ENCODE data around the gene STK38L. TPM values are rescaled to one million over a fixed set of nuclear protein-coding genes. Genes with fewer than 3 reads are reported as not detected.

Gene STK38L
- total and polyA plus RNA-seq, 2 of the 4 experiments (the other 2 are of a cell fraction), result 5.1 to 7.2 TPM

- H3K9ac ChIP-seq (ENCODE audit: low read depth, low read length), result no peak overlapping the region
- no TSS peak for BruUV-seq (replicated peaks)
- H3K27me3 ChIP-seq (ENCODE audit: control insufficient read depth, insufficient read depth, low read length), result no peaks in the 10 kb centered on the region
- H2AFZ ChIP-seq (replicated peaks; ENCODE audit: low read length, poor library complexity), result no peak overlapping the region
- no peak overlapping the region for H3K4me3 ChIP-seq (ENCODE audit: insufficient read depth, low read depth, low read length)
- H3K4ac ChIP-seq (ENCODE audit: low read depth, low read length), result no peak overlapping the region
- dilution Hi-C loops (cut with HindIII; ENCODE audit: low sequenced_read_pairs, unreplicated experiment), result no loop called here
- CTCF ChIA-PET, result no interaction called here
- H3K4me2 ChIP-seq (ENCODE audit: low read depth, low read length), result no peak overlapping the region
- no peak overlapping the region for H4K8ac ChIP-seq (ENCODE audit: low read depth in 2 of 2, low read length in 2 of 2)
- 100% methylated on average over 1 of the region's 2 CpGs; no CpG with 5 or more reads in 1 of the 2 experiments for WGBS, 2 experiments (ENCODE audit: extremely low coverage in 2 of 2, insufficient read length in 1 of 2)
- ATAC-seq (ENCODE audit: low read depth) (no peak), DNase-seq (peak; percentile 31)
- H3K9me1 ChIP-seq (ENCODE audit: insufficient read depth, low read length), result peaks cover 6% of the 10 kb centered on the region; the same call in 1 of the 2 replicates
- H2BK15ac ChIP-seq (ENCODE audit: low read depth, low read length), result no peak overlapping the region
- H3K23ac ChIP-seq (ENCODE audit: low read depth, low read length), result 0 out of 2 replicates have a peak overlapping the region, but pooled peaks have one; percentile 38
- peak overlapping the region; percentile 72; the same call in 1 of the 2 replicates for H3K14ac ChIP-seq (replicated peaks; ENCODE audit: low read depth, low read length)
- in situ Hi-C loops (cut with MboI; ENCODE audit: low sequenced_read_pairs), result no loop called here
- H2BK5ac ChIP-seq (ENCODE audit: low read depth, low read length, poor library complexity, severe bottlenecking), result no peak overlapping the region
- no peak overlapping the region for H2AK9ac ChIP-seq (replicated peaks; ENCODE audit: low read depth, low read length, poor library complexity)
- H3K56ac ChIP-seq (ENCODE audit: extremely low read depth, insufficient read depth, low read length), result no peak overlapping the region
- H3K79me1 ChIP-seq (ENCODE audit: low read depth in 1 of 2, low read length in 2 of 2), result peaks cover 16 to 52% of the 10 kb centered on the region in 2 experiments
- H3K4me1 ChIP-seq (ENCODE audit: control insufficient read depth, insufficient read depth, low read length), result peaks cover 10% of the 10 kb centered on the region
- no peak overlapping the region for H3K27ac ChIP-seq (ENCODE audit: insufficient read depth, low read length)
- no peak overlapping the region for H4K5ac ChIP-seq (ENCODE audit: low read depth, low read length)
- intact Hi-C loops (cut with micrococcal nuclease), result no loop called here
- no peaks in the 10 kb centered on the region; the same call in 1 of the 2 replicates for H4K20me1 ChIP-seq (ENCODE audit: insufficient read depth, low read length)
- TF ChIP-seq RAD21 (IDR thresholded peaks at IDR 0.05; ENCODE audit: low read length) (no peak), CHD1 (IDR thresholded peaks at IDR 0.05; ENCODE audit: low read depth, low read length) (no peak), MAZ (IDR thresholded peaks at IDR 0.05; ENCODE audit: borderline replicate concordance, low read depth, low read length) (no peak)
- POLR2A ChIA-PET (ENCODE audit: unreplicated experiment), result no interaction called here
- H3K18ac ChIP-seq (ENCODE audit: low read depth, low read length), result no peak overlapping the region
- H3K9me3 ChIP-seq (ENCODE audit: control insufficient read depth, insufficient read depth, low read length), result no peaks in the 10 kb centered on the region
- H2BK120ac ChIP-seq (ENCODE audit: low read depth, low read length), result no peak overlapping the region
- no peaks in the 10 kb centered on the region for H3K36me3 ChIP-seq (ENCODE audit: control insufficient read depth, insufficient read depth, low read length)
- H4K91ac ChIP-seq (ENCODE audit: insufficient read depth, low read depth, low read length), result no peak overlapping the region
- no peak overlapping the region for H2AK5ac ChIP-seq (ENCODE audit: low read depth, low read length)
- H2BK20ac ChIP-seq (ENCODE audit: low read depth, low read length), result 0 out of 2 replicates have a peak overlapping the region, but pooled peaks have one; percentile 70
Observed at GRCh38 chr12:27274706-27275105, 30.6 kb downstream of the STK38L start.

All from IMR-90 (cell line).